Sigmoid colon (tissue), 4 donors: ENCODE measurements around the gene EPB41L3.

Experiments
- POLR2A ChIP-seq, 2 donors: fragments of 450-650 bp; IDR thresholded peaks; one replicate each; pipeline ENCODE4 v1.6.1; 2016; ENCODE audit warnings: antibody characterized with exemption in 2 of 2, mild to moderate bottlenecking in 2 of 2, moderate library complexity in 2 of 2
- POLR2AphosphoS5 ChIP-seq, 4 donors: sonication (generic); formaldehyde crosslinking; IDR thresholded peaks; one replicate each; pipeline ENCODE4 v1.6.1; 2017; ENCODE audit warnings: antibody characterized with exemption in 4 of 4
- TF ChIP-seq, protein P1 (sequence below), 4 experiments: fragments of 450-650 bp in 3 of 4; fragments of 200-600 bp in 1 of 4; IDR thresholded peaks; one replicate each; pipeline ENCODE4 v1.5.1; 2016 to 2019; ENCODE audit warnings: antibody characterized with exemption in 4 of 4, mild to moderate bottlenecking in 3 of 4, moderate library complexity in 2 of 4

DNA sequence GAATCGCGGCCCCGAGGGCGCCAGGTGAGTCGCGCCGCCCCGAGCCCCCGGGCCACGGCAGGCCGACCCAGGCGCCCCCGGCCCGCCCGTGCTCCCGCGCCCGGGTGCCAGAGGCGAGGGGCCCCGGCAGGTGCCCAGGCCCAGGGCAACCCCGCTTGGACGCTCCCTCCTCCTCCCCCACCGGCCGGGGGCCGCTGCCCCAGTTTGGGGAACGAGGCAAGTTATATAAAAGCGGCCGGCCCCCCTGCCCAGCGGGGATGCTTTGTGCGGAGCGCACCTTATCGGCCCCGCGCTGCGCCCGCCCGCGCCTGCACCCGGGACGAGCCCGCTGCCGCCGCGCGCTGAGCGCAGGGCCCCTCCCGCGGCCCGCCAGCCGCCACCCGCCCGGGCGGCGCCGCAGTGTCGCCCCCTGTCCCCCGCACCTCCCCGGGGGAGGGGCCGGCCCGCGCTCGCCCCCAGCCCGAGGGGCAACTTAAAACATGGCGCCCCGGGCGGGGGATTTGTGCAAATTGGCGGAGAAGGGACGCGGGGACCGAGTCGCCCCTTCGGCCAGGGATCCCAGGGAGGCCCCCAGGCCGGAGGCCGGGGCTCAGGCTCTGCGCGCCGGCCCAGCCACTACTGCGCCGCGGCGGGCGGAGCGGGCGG is 639 bp downstream of the EPB41L3 start:
- TF ChIP-seq, protein P1, sequence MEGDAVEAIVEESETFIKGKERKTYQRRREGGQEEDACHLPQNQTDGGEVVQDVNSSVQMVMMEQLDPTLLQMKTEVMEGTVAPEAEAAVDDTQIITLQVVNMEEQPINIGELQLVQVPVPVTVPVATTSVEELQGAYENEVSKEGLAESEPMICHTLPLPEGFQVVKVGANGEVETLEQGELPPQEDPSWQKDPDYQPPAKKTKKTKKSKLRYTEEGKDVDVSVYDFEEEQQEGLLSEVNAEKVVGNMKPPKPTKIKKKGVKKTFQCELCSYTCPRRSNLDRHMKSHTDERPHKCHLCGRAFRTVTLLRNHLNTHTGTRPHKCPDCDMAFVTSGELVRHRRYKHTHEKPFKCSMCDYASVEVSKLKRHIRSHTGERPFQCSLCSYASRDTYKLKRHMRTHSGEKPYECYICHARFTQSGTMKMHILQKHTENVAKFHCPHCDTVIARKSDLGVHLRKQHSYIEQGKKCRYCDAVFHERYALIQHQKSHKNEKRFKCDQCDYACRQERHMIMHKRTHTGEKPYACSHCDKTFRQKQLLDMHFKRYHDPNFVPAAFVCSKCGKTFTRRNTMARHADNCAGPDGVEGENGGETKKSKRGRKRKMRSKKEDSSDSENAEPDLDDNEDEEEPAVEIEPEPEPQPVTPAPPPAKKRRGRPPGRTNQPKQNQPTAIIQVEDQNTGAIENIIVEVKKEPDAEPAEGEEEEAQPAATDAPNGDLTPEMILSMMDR (IDR thresholded peaks at IDR 0.05) = no peak
- no peak for TF ChIP-seq POLR2A (IDR thresholded peaks at IDR 0.05)
- no peak for TF ChIP-seq POLR2AphosphoS5 (IDR thresholded peaks at IDR 0.05)
